ENCODE measurements around the gene CATSPER4.

- TF ChIP-seq CTCF (IDR thresholded peaks at IDR 0.05) (no peak), POLR2A (IDR thresholded peaks at IDR 0.05) (no peak)
Observed at GRCh38 chr1:26142159-26142558, 48.2 kb upstream of the CATSPER4 start.

Data from testis (tissue), 2 donors.